ENCODE measurements around the gene ALDH6A1. TPM values are rescaled to one million over a fixed set of nuclear protein-coding genes. Genes with fewer than 3 reads are reported as not detected.
A peak's percentile ranks its signal among the peaks of the same experiment; 100 is the strongest.

The ALDH6A1 gene
- total and polyA plus RNA-seq, 8 donors: 4.7 to 45.5 (median 17.0) TPM

DNA sequence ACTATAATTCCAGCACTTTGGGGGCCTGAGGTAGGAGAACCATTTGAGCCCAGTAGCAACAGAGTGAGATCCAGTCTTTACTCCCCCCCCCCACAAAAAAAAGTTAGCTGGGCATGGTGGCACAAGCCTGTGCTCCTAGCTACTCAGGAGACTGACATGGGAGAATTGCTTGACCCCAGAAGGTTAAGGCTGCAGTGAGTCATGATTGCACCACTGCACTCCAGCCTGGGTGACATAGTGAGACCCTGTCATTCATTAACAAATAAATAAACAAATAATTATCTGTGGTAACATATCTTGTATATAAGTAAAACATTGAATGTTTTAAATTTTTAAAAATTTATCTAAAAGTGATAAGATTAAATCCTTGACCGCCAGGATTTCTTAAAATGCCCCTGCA is 70.0 kb downstream of the ALDH6A1 start:
- TF ChIP-seq, protein P1, sequence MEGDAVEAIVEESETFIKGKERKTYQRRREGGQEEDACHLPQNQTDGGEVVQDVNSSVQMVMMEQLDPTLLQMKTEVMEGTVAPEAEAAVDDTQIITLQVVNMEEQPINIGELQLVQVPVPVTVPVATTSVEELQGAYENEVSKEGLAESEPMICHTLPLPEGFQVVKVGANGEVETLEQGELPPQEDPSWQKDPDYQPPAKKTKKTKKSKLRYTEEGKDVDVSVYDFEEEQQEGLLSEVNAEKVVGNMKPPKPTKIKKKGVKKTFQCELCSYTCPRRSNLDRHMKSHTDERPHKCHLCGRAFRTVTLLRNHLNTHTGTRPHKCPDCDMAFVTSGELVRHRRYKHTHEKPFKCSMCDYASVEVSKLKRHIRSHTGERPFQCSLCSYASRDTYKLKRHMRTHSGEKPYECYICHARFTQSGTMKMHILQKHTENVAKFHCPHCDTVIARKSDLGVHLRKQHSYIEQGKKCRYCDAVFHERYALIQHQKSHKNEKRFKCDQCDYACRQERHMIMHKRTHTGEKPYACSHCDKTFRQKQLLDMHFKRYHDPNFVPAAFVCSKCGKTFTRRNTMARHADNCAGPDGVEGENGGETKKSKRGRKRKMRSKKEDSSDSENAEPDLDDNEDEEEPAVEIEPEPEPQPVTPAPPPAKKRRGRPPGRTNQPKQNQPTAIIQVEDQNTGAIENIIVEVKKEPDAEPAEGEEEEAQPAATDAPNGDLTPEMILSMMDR (IDR thresholded peaks at IDR 0.05): no peak
- TF ChIP-seq EP300 (IDR thresholded peaks at IDR 0.05) (no peak), POLR2AphosphoS5 (IDR thresholded peaks at IDR 0.05) (no peak), POLR2A (IDR thresholded peaks at IDR 0.05) (no peak)
- Histone ChIP-seq H3K4me1 (peaks cover 0 to 13% (median 9%) of the 10 kb centered on the region in 4 donors), H3K27ac (no peak overlapping the region), H3K4me3 (no peak overlapping the region), H3K27me3 (no peaks in the 10 kb centered on the region), H3K36me3 (peaks cover 0 to 33% (median 27%) of the 10 kb centered on the region in 4 donors), H3K9me3 (no peaks in the 10 kb centered on the region)
- WGBS, 5 donors: 42 to 61% (median 54%) methylated on average over 1 of the region's 1 CpG
- intact Hi-C loops (cut with DNase I; ENCODE audit: low total_unique reads): no loop called here
- peak in 1 of 2 donors; percentile 38 for DNase-seq

DNA sequence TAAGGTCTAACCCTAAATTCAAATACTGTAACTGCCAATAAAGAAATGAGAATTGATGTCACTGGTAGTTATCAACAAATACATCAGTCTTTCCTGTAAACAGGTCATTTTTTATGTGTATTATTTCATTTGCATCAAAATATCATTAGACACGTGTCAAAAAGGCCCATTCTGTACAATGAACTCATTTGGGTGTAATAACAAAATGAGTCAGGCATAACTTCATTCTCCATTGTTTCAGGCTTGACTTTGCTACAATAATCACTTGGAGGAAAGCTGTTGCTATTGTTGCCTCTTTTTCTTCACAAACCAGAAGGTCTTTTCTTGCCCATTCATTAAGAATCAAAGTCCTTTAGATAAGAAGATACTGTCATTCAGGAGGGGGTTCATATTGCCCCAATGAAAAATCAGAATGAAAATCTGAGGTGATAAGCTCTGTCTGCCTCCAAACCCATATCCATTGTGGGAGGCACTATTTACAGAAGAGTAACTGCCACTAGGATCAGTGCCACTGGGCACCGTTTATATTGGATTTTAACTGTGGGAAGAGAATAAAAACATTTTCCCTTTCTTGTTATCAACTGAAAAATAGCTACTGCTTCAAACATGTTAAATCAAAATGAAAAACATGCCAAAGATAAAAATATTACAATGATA is 75.3 kb downstream of the ALDH6A1 start:
- no peak for TF ChIP-seq POLR2AphosphoS5 (IDR thresholded peaks at IDR 0.05)
- no peak for TF ChIP-seq POLR2A (IDR thresholded peaks at IDR 0.05)
- TF ChIP-seq, protein P1 (IDR thresholded peaks at IDR 0.05): no peak
- TF ChIP-seq EP300 (IDR thresholded peaks at IDR 0.05): no peak
- H3K4me3 ChIP-seq: no peak overlapping the region
- intact Hi-C loops (cut with DNase I; ENCODE audit: low total_unique reads): no loop called here
- peaks cover 0 to under 1% (median 0%) of the 10 kb centered on the region in 4 donors for H3K4me1 ChIP-seq
- 55 to 73% (median 67%) methylated on average over 2 of the region's 2 CpGs for WGBS, 5 donors
- H3K27ac ChIP-seq: no peak overlapping the region
- H3K9me3 ChIP-seq: no peaks in the 10 kb centered on the region
- H3K36me3 ChIP-seq: peaks cover 0 to 68% (median 61%) of the 10 kb centered on the region in 4 donors
- H3K27me3 ChIP-seq: no peaks in the 10 kb centered on the region
- no peak for DNase-seq

Other genes starting within 250 kb of the ALDH6A1 start
- gene PTGR2, start 232.6 kb downstream of the ALDH6A1 start, total RNA-seq: 10 to 100 TPM in 1 of 5 donors, 1 to 10 TPM in 3, under 1 TPM in 1; 0.58 to 17.0 (median 7.7) TPM
- gene PTGR2, start 232.6 kb downstream of the ALDH6A1 start, polyA plus RNA-seq: 1 to 10 TPM; 4.5 to 5.5 (median 4.7) TPM
- 100 to 1,000 TPM in 1 of 5 donors, 10 to 100 TPM in 4; 44.8 to 183 (median 58.8) TPM for gene ZNF410, start 197.6 kb downstream of the ALDH6A1 start, total RNA-seq
- 10 to 100 TPM; 21.4 to 35.4 (median 25.7) TPM for gene ZNF410, start 197.6 kb downstream of the ALDH6A1 start, polyA plus RNA-seq
- 1 to 10 TPM in 3 of 5 donors, under 1 TPM in 1, not detected in 1; 0.58 to 5.4 (median 3.4) TPM for gene FAM161B, start 134.4 kb downstream of the ALDH6A1 start, total RNA-seq
- 1 to 10 TPM; 1.9 to 2.1 (median 1.9) TPM for gene FAM161B, start 134.4 kb downstream of the ALDH6A1 start, polyA plus RNA-seq
- 10 to 100 TPM; 10.5 to 83.0 (median 27.0) TPM for gene COQ6, start 134.2 kb downstream of the ALDH6A1 start, total RNA-seq
- gene COQ6, start 134.2 kb downstream of the ALDH6A1 start, polyA plus RNA-seq: 10 to 100 TPM; 13.9 to 17.8 (median 15.7) TPM
- gene ENTPD5, start 65.2 kb downstream of the ALDH6A1 start, total RNA-seq: 10 to 100 TPM in 4 of 5 donors, 1 to 10 TPM in 1; 9.1 to 58.3 (median 48.1) TPM
- 1 to 10 TPM; 4.3 to 5.5 (median 5.0) TPM for gene ENTPD5, start 65.2 kb downstream of the ALDH6A1 start, polyA plus RNA-seq
- 10 to 100 TPM in 1 of 5 donors, 1 to 10 TPM in 2, not detected in 2; 1.8 to 13.0 (median 2.0) TPM for gene BBOF1, start 65.1 kb downstream of the ALDH6A1 start, total RNA-seq
- gene BBOF1, start 65.1 kb downstream of the ALDH6A1 start, polyA plus RNA-seq: 1 to 10 TPM; 3.9 to 6.4 (median 4.1) TPM
- 10 to 100 TPM in 2 of 5 donors, 1 to 10 TPM in 2, under 1 TPM in 1; 0.87 to 16.7 (median 9.9) TPM for gene LIN52, start 503 bp upstream of the ALDH6A1 start, total RNA-seq
- gene LIN52, start 503 bp upstream of the ALDH6A1 start, polyA plus RNA-seq: 1 to 10 TPM; 4.5 to 7.8 (median 6.0) TPM
- gene VSX2, start 155.0 kb upstream of the ALDH6A1 start, total RNA-seq: not detected
- not detected for gene VSX2, start 155.0 kb upstream of the ALDH6A1 start, polyA plus RNA-seq
- gene ABCD4, start 218.5 kb upstream of the ALDH6A1 start, total RNA-seq: 100 to 1,000 TPM in 1 of 5 donors, 10 to 100 TPM in 4; 31.3 to 108 (median 44.3) TPM
- gene ABCD4, start 218.5 kb upstream of the ALDH6A1 start, polyA plus RNA-seq: 10 to 100 TPM; 18.1 to 32.1 (median 19.7) TPM

Data from stomach (tissue), 9 donors.